IMR-90 (cell line): ENCODE data around the gene RAPGEF5. TPM values are rescaled to one million over a fixed set of nuclear protein-coding genes. Genes with fewer than 3 reads are reported as not detected.

Experiments used
- ATAC-seq: fragments of 200-7000 bp; cut with Tn5 transposase; 2 replicates; pipeline ENCODE4 v1.9.1; 2020; ENCODE audit warnings: low read depth, mild to moderate bottlenecking, moderate library complexity
- BruUV-seq: library from RNA; stranded (reverse); fragments of 400-500 nt; replicated peaks from 2 replicates; lab custom pipeline; 2021; lab: Mats Ljungman, UMichigan
- CTCF ChIA-PET: fragments of 300-600 bp; formaldehyde crosslinking; extraction: SDS; loops from one replicate; lab custom pipeline; 2021; ENCODE audit warnings: antibody characterized with exemption; lab: Yijun Ruan, JAX
- POLR2A ChIA-PET: fragments of 300-600 bp; sonication (Branson Sonifier 250); formaldehyde crosslinking; loops from one replicate; lab custom pipeline; 2022; ENCODE audit warnings: antibody characterized with exemption; ENCODE audit not compliant: unreplicated experiment; lab: Charles Lee
- DNase-seq: peaks from one replicate; pipeline ENCODE4 v3.0.0; 2013
- H2AFZ ChIP-seq: replicated peaks from 2 replicates; pipeline ENCODE3; 2013; ENCODE audit warnings: low read length, mild to moderate bottlenecking; ENCODE audit not compliant: poor library complexity
- H2AK5ac ChIP-seq: 2 replicates; pipeline ENCODE4 v1.6.1; 2013; ENCODE audit warnings: low read depth, low read length, inconsistent platforms
- H2AK9ac ChIP-seq: replicated peaks from 2 replicates; pipeline ENCODE3; 2013; ENCODE audit warnings: mild to moderate bottlenecking, low read depth, low read length, moderate library complexity; ENCODE audit not compliant: poor library complexity
- H2BK120ac ChIP-seq: 2 replicates; pipeline ENCODE4 v1.6.1; 2013; ENCODE audit warnings: low read depth, low read length, inconsistent platforms
- H2BK15ac ChIP-seq: 3 replicates; pipeline ENCODE4 v1.6.1; 2013; ENCODE audit warnings: low read depth, low read length, inconsistent platforms
- H2BK20ac ChIP-seq: 2 replicates; pipeline ENCODE4 v1.6.1; 2013; ENCODE audit warnings: low read depth, mild to moderate bottlenecking, inconsistent platforms, low read length, moderate library complexity
- H2BK5ac ChIP-seq: 2 replicates; pipeline ENCODE4 v1.6.1; 2013; ENCODE audit warnings: mild to moderate bottlenecking, low read depth, low read length, inconsistent platforms; ENCODE audit not compliant: poor library complexity, severe bottlenecking
- H3K14ac ChIP-seq: replicated peaks from 2 replicates; pipeline ENCODE4 v1.6.1; 2013; ENCODE audit warnings: low read depth, low read length, inconsistent platforms
- H3K18ac ChIP-seq: 2 replicates; pipeline ENCODE4 v1.6.1; 2013; ENCODE audit warnings: low read depth, low read length, control low read depth
- H3K23ac ChIP-seq: 2 replicates; pipeline ENCODE4 v1.6.1; 2013; ENCODE audit warnings: low read depth, low read length, inconsistent platforms
- H3K27ac ChIP-seq: 2 replicates; pipeline ENCODE4 v1.5.1; 2013; ENCODE audit warnings: mild to moderate bottlenecking, control low read depth, low read length; ENCODE audit not compliant: insufficient read depth
- H3K27me3 ChIP-seq: 2 replicates; pipeline ENCODE4 v1.6.1; 2013; ENCODE audit warnings: low read length; ENCODE audit not compliant: control insufficient read depth, insufficient read depth
- H3K36me3 ChIP-seq: 2 replicates; pipeline ENCODE4 v1.6.1; 2013; ENCODE audit warnings: low read length, mixed read lengths; ENCODE audit not compliant: control insufficient read depth, insufficient read depth
- H3K4ac ChIP-seq: 2 replicates; pipeline ENCODE4 v1.6.1; 2013; ENCODE audit warnings: low read depth, low read length, inconsistent platforms
- H3K4me1 ChIP-seq: 2 replicates; pipeline ENCODE4 v1.6.1; 2013; ENCODE audit warnings: low read length, mixed read lengths; ENCODE audit not compliant: control insufficient read depth, insufficient read depth
- H3K4me2 ChIP-seq: 2 replicates; pipeline ENCODE4 v1.6.1; 2013; ENCODE audit warnings: low read depth, mild to moderate bottlenecking, control low read depth, low read length, moderate library complexity
- H3K4me3 ChIP-seq: 2 replicates; pipeline ENCODE4 v1.5.1; 2013; ENCODE audit warnings: low read depth, mild to moderate bottlenecking, control low read depth, low read length, moderate library complexity; ENCODE audit not compliant: insufficient read depth
- H3K56ac ChIP-seq: 2 replicates; pipeline ENCODE4 v1.6.1; 2013; ENCODE audit warnings: low read length, inconsistent platforms; ENCODE audit not compliant: insufficient read depth; ENCODE audit errors: extremely low read depth
- H3K79me1 ChIP-seq, 2 experiments: 2 replicates each; pipeline ENCODE4 v1.6.1; 2013; ENCODE audit warnings: low read length in 2 of 2, inconsistent platforms in 1 of 2, low read depth in 1 of 2
- H3K9ac ChIP-seq: 2 replicates; pipeline ENCODE4 v1.6.1; 2013; ENCODE audit warnings: low read depth, low read length, control low read depth
- H3K9me1 ChIP-seq: 2 replicates; pipeline ENCODE4 v1.6.1; 2013; ENCODE audit warnings: low read length, inconsistent platforms; ENCODE audit not compliant: insufficient read depth
- H3K9me3 ChIP-seq: 2 replicates; pipeline ENCODE4 v1.6.1; 2013; ENCODE audit warnings: low read length; ENCODE audit not compliant: control insufficient read depth, insufficient read depth
- H4K20me1 ChIP-seq: 2 replicates; pipeline ENCODE4 v1.6.1; 2013; ENCODE audit warnings: low read length, inconsistent platforms; ENCODE audit not compliant: insufficient read depth
- H4K5ac ChIP-seq: 2 replicates; pipeline ENCODE4 v1.6.1; 2013; ENCODE audit warnings: mild to moderate bottlenecking, low read depth, low read length, control low read depth
- H4K8ac ChIP-seq, 2 experiments: 2 replicates each; pipeline ENCODE4 v1.6.1; 2013; ENCODE audit warnings: low read depth in 2 of 2, low read length in 2 of 2, control low read depth in 1 of 2, inconsistent platforms in 1 of 2
- H4K91ac ChIP-seq: 2 replicates; pipeline ENCODE4 v1.6.1; 2013; ENCODE audit warnings: low read depth, low read length, inconsistent platforms; ENCODE audit not compliant: insufficient read depth
- BHLHE40 ChIP-seq: fragments of 150-350 bp; IDR thresholded peaks from 2 replicates; pipeline ENCODE4 v1.6.1; 2016; ENCODE audit warnings: mild to moderate bottlenecking, low read depth, low read length
- CEBPB ChIP-seq: IDR thresholded peaks from 2 replicates; pipeline ENCODE4 v1.6.1; 2012; ENCODE audit warnings: low read depth, low read length, improper control_type of control experiment
- CHD1 ChIP-seq: IDR thresholded peaks from 2 replicates; pipeline ENCODE4 v1.6.1; 2012; ENCODE audit warnings: low read depth, low read length, improper control_type of control experiment
- FOS ChIP-seq: fragments of 150-350 bp; IDR thresholded peaks from 2 replicates; pipeline ENCODE4 v1.6.1; 2016; ENCODE audit warnings: low read depth, low read length
- MAFK ChIP-seq: IDR thresholded peaks from 2 replicates; pipeline ENCODE4 v1.6.1; 2012; ENCODE audit warnings: low read depth, low read length, improper control_type of control experiment
- MAZ ChIP-seq: IDR thresholded peaks from 2 replicates; pipeline ENCODE4 v1.6.1; 2012; ENCODE audit warnings: low read depth, mild to moderate bottlenecking, low read length, improper control_type of control experiment, moderate library complexity, borderline replicate concordance
- MXI1 ChIP-seq: IDR thresholded peaks from 2 replicates; pipeline ENCODE4 v1.6.1; 2012; ENCODE audit warnings: low read depth, mild to moderate bottlenecking, low read length, moderate library complexity, borderline replicate concordance
- NFE2L2 ChIP-seq: fragments of 150-350 bp; IDR thresholded peaks from 2 replicates; pipeline ENCODE4 v1.6.1; 2016; ENCODE audit warnings: low read depth, mild to moderate bottlenecking, low read length
- POLR2A ChIP-seq: IDR thresholded peaks from 2 replicates; pipeline ENCODE4 v1.6.1; 2012; ENCODE audit warnings: mild to moderate bottlenecking, low read depth, low read length
- RAD21 ChIP-seq: IDR thresholded peaks from 2 replicates; pipeline ENCODE4 v1.6.1; 2012; ENCODE audit warnings: low read length, improper control_type of control experiment
- RCOR1 ChIP-seq: IDR thresholded peaks from 2 replicates; pipeline ENCODE4 v1.6.1; 2012; ENCODE audit warnings: mild to moderate bottlenecking, low read length, improper control_type of control experiment; ENCODE audit not compliant: insufficient replicate concordance
- RFX5 ChIP-seq: IDR thresholded peaks from 2 replicates; pipeline ENCODE4 v1.8.0; 2012; ENCODE audit warnings: low read depth, mild to moderate bottlenecking, low read length, moderate library complexity
- SMC3 ChIP-seq: fragments of 150-350 bp; IDR thresholded peaks from 2 replicates; pipeline ENCODE4 v1.6.1; 2016; ENCODE audit warnings: low read depth, mild to moderate bottlenecking, antibody characterized with exemption, low read length, moderate library complexity
- WGBS, 2 experiments: methylation state at CpG; one replicate each; pipeline versions ENCODE4 v1.1.5 to v1.1.7; 2013; ENCODE audit warnings: missing lambda C conversion rate in 2 of 2; ENCODE audit not compliant: insufficient read length in 1 of 2; ENCODE audit errors: extremely low coverage in 2 of 2; 5-methylcytosine and 5-hydroxymethylcytosine counted together
- dilution Hi-C: fragments of 300-500 bp; cut with HindIII; formaldehyde crosslinking; loops from one replicate; pipeline ENCODE4 v1.14.3; 2018; ENCODE audit warnings: low sequenced_read_pairs; ENCODE audit not compliant: unreplicated experiment
- in situ Hi-C: fragments of 300-500 bp; cut with MboI; formaldehyde crosslinking; loops from 3 replicates; pipeline ENCODE4 v1.14.3; 2019; ENCODE audit warnings: low sequenced_read_pairs, inconsistent platforms, mixed read lengths
- intact Hi-C: fragments of 100-400 bp; cut with micrococcal nuclease; formaldehyde crosslinking; loops from 2 replicates; pipeline ENCODE4 v1.10.0; 2022
- polyA plus RNA-seq, 3 experiments: library from polyadenylated mRNA; depleted of rRNA; stranded (reverse); fragments of >200 nt; gene quantifications; 2 replicates each; pipeline ENCODE4 v1.2.3, GENCODE V29; 2012; ENCODE audit warnings: low replicate concordance in 1 of 3
- total RNA-seq: library from RNA; depleted of rRNA; stranded (reverse); fragments of >200 nt; gene quantifications from 2 replicates; pipeline ENCODE4 v1.2.3, GENCODE V29; 2012
- TF ChIP-seq, protein P1 (sequence below): fragments of 150-350 bp; IDR thresholded peaks from 2 replicates; pipeline ENCODE4 v1.6.1; 2016; ENCODE audit warnings: low read depth, mild to moderate bottlenecking, low read length, moderate library complexity, borderline replicate concordance
- TF ChIP-seq, protein P2 (sequence below): conservative IDR thresholded peaks from 2 replicates; pipeline ENCODE4 v1.5.1; 2012; ENCODE audit warnings: mild to moderate bottlenecking, low read depth, low read length, improper control_type of control experiment
- TF ChIP-seq, protein P3 (sequence below): fragments of 150-350 bp; IDR thresholded peaks from 2 replicates; pipeline ENCODE4 v1.6.1; 2017; ENCODE audit warnings: mild to moderate bottlenecking, antibody characterized with exemption, low read length, low read depth

RAPGEF5 gene
- total and polyA plus RNA-seq, 2 of the 4 experiments (the other 2 are of a cell fraction): 0.05 to 0.18 TPM

DNA sequence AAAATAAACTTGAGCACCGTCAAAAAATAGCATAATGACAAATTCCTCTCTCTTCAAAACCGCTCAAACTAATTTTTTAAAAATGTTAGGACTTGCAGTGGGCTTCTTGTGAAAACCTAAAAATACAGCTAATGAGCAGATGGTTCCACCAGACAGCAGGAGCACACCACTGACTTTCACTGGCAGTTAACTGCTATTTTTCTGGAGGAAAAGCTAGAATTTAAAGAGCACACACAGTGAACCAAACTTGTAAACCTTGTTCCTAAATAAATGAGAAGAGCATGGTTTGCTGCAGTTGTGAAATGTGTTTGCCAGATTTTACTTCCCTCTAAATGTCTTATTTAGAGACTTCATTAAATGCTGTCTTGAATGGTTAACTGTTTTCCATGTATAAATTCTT lies 143.9 kb downstream of the RAPGEF5 start:
- dilution Hi-C loops: no loop called here
- intact Hi-C loops: no loop called here
- CTCF ChIA-PET: no interaction called here

More for the DNA sequence above, 143.9 kb downstream of the RAPGEF5 start:
- H3K27me3 ChIP-seq: peaks cover 3% of the 10 kb centered on the region; the same call in 1 of the 2 replicates
- no TSS peak for BruUV-seq
- H3K4ac ChIP-seq: no peak overlapping the region
- H3K79me1 ChIP-seq: no peaks in the 10 kb centered on the region
- no CpG with 5 or more reads among the region's 2 CpGs for WGBS, 2 experiments
- no peak overlapping the region for H3K18ac ChIP-seq
- no peak overlapping the region for H3K56ac ChIP-seq
- no peaks in the 10 kb centered on the region for H3K9me3 ChIP-seq
- H3K4me1 ChIP-seq: no peaks in the 10 kb centered on the region
- TF ChIP-seq NFE2L2 (no peak), MAZ (no peak), RAD21 (no peak), BHLHE40 (no peak), FOS (no peak), CHD1 (no peak), RCOR1 (no peak), CEBPB (no peak), MAFK (no peak), POLR2A (no peak), SMC3 (no peak), MXI1 (no peak), RFX5 (no peak)
- TF ChIP-seq, protein P1, sequence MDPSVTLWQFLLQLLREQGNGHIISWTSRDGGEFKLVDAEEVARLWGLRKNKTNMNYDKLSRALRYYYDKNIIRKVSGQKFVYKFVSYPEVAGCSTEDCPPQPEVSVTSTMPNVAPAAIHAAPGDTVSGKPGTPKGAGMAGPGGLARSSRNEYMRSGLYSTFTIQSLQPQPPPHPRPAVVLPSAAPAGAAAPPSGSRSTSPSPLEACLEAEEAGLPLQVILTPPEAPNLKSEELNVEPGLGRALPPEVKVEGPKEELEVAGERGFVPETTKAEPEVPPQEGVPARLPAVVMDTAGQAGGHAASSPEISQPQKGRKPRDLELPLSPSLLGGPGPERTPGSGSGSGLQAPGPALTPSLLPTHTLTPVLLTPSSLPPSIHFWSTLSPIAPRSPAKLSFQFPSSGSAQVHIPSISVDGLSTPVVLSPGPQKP: no peak
- TF ChIP-seq, protein P2, sequence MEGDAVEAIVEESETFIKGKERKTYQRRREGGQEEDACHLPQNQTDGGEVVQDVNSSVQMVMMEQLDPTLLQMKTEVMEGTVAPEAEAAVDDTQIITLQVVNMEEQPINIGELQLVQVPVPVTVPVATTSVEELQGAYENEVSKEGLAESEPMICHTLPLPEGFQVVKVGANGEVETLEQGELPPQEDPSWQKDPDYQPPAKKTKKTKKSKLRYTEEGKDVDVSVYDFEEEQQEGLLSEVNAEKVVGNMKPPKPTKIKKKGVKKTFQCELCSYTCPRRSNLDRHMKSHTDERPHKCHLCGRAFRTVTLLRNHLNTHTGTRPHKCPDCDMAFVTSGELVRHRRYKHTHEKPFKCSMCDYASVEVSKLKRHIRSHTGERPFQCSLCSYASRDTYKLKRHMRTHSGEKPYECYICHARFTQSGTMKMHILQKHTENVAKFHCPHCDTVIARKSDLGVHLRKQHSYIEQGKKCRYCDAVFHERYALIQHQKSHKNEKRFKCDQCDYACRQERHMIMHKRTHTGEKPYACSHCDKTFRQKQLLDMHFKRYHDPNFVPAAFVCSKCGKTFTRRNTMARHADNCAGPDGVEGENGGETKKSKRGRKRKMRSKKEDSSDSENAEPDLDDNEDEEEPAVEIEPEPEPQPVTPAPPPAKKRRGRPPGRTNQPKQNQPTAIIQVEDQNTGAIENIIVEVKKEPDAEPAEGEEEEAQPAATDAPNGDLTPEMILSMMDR: no peak
- TF ChIP-seq, protein P3, sequence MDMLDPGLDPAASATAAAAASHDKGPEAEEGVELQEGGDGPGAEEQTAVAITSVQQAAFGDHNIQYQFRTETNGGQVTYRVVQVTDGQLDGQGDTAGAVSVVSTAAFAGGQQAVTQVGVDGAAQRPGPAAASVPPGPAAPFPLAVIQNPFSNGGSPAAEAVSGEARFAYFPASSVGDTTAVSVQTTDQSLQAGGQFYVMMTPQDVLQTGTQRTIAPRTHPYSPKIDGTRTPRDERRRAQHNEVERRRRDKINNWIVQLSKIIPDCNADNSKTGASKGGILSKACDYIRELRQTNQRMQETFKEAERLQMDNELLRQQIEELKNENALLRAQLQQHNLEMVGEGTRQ: no peak
- H3K4me2 ChIP-seq: no peak overlapping the region
- H3K23ac ChIP-seq: no peak overlapping the region
- H4K8ac ChIP-seq: no peak overlapping the region
- no peaks in the 10 kb centered on the region for H3K36me3 ChIP-seq
- DNase-seq (no peak), ATAC-seq (no peak)
- H2BK20ac ChIP-seq: no peak overlapping the region
- H2AFZ ChIP-seq: no peak overlapping the region
- no peak overlapping the region for H3K14ac ChIP-seq
- H4K20me1 ChIP-seq: no peaks in the 10 kb centered on the region
- no peak overlapping the region for H2BK15ac ChIP-seq
- no peak overlapping the region for H3K9ac ChIP-seq
- no peak overlapping the region for H2AK9ac ChIP-seq
- in situ Hi-C loops: no loop called here
- no peak overlapping the region for H2BK120ac ChIP-seq
- no peak overlapping the region for H2AK5ac ChIP-seq
- no peak overlapping the region for H4K5ac ChIP-seq
- H4K91ac ChIP-seq: no peak overlapping the region
- no peak overlapping the region for H2BK5ac ChIP-seq
- no peaks in the 10 kb centered on the region for H3K9me1 ChIP-seq
- POLR2A ChIA-PET: no interaction called here
- H3K4me3 ChIP-seq: no peak overlapping the region
- no peak overlapping the region for H3K27ac ChIP-seq
